GM12878 (cell line): ENCODE measurements around the gene GNG3.

ENCODE experiments used
- BCL3 ChIP-seq: IDR thresholded peaks from 2 replicates; pipeline ENCODE4 v1.6.1; 2011; ENCODE audit warnings: borderline replicate concordance, low read depth, mild to moderate bottlenecking, moderate library complexity, low read length; ENCODE audit not compliant: insufficient read depth, poor library complexity, severe bottlenecking
- CTCF ChIP-seq, 3 experiments: IDR thresholded peaks in 2 of 3; conservative IDR thresholded peaks in 1 of 3; 2 replicates each; pipeline ENCODE4 v1.5.1; 2011; ENCODE audit warnings: low read depth in 3 of 3, low read length in 3 of 3, mild to moderate bottlenecking in 3 of 3, control low read depth in 2 of 3, moderate library complexity in 2 of 3, inconsistent platforms in 1 of 3, mixed read lengths in 1 of 3; ENCODE audit not compliant: control insufficient read depth in 2 of 3, insufficient read depth in 1 of 3; ENCODE audit errors: extremely low read depth in 1 of 3
- EZH2 ChIP-seq: IDR thresholded peaks from 2 replicates; pipeline ENCODE4 v1.6.1; 2012; ENCODE audit warnings: low read depth, mild to moderate bottlenecking, control low read depth, inconsistent platforms, low read length, borderline replicate concordance; ENCODE audit not compliant: control insufficient read depth
- JUNB ChIP-seq: IDR thresholded peaks from 2 replicates; pipeline ENCODE4 v1.6.1; 2016; ENCODE audit warnings: antibody characterized with exemption, mild to moderate bottlenecking
- JUND ChIP-seq: IDR thresholded peaks from 2 replicates; pipeline ENCODE4 v1.6.1; 2012; ENCODE audit warnings: low read depth, mild to moderate bottlenecking, low read length, improper control_type of control experiment, moderate library complexity
- NFIC ChIP-seq: IDR thresholded peaks from 2 replicates; pipeline ENCODE4 v1.6.1; 2012; ENCODE audit warnings: low read depth, mild to moderate bottlenecking, inconsistent platforms, low read length, moderate library complexity
- NR2C2 ChIP-seq: IDR thresholded peaks from 2 replicates; pipeline ENCODE4 v1.6.1; 2011; ENCODE audit warnings: borderline replicate concordance, low read depth; ENCODE audit not compliant: control insufficient read depth, insufficient read length
- PML ChIP-seq: IDR thresholded peaks from 2 replicates; pipeline ENCODE4 v1.6.1; 2012; ENCODE audit warnings: low read length, inconsistent platforms
- POLR2AphosphoS5 ChIP-seq: IDR thresholded peaks from 2 replicates; pipeline ENCODE4 v1.6.1; 2011; ENCODE audit warnings: mild to moderate bottlenecking, low read length, inconsistent platforms
- RB1 ChIP-seq: fragments of 450-650 bp; formaldehyde crosslinking; IDR thresholded peaks from 2 replicates; pipeline ENCODE4 v1.6.1; 2017; ENCODE audit warnings: mild to moderate bottlenecking, borderline replicate concordance
- RUNX3 ChIP-seq: IDR thresholded peaks from 2 replicates; pipeline ENCODE4 v1.6.1; 2012; ENCODE audit warnings: low read length, inconsistent platforms
- TAF1 ChIP-seq: IDR thresholded peaks from 2 replicates; pipeline ENCODE4 v1.6.1; 2011; ENCODE audit warnings: mild to moderate bottlenecking, low read depth, low read length, borderline replicate concordance
- TF ChIP-seq, protein P1 (sequence below): fragments of 450-650 bp; IDR thresholded peaks from 2 replicates; pipeline ENCODE4 v1.6.1; 2018; ENCODE audit warnings: mild to moderate bottlenecking, low read depth, moderate library complexity; ENCODE audit not compliant: partially characterized antibody

DNA sequence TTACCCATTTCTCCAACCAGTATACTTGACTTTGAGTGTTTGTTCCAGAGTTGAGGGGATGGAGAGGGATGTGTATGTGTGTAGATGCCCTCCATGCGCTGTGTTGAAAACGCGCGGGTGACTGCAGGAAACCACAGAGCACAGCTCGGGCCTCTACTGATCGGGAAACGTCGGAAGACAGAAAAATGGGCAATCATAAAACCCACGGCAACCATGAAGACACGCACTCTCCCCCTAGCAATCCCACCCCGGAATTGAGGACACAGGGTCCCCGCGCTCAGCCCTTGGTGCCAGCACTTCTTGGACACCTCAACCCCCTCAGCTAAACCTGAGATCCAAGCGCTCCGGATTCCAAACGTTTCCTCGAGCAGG lies 36.3 kb upstream of the GNG3 start:
- no peak for TF ChIP-seq RUNX3
- TF ChIP-seq, protein P1, sequence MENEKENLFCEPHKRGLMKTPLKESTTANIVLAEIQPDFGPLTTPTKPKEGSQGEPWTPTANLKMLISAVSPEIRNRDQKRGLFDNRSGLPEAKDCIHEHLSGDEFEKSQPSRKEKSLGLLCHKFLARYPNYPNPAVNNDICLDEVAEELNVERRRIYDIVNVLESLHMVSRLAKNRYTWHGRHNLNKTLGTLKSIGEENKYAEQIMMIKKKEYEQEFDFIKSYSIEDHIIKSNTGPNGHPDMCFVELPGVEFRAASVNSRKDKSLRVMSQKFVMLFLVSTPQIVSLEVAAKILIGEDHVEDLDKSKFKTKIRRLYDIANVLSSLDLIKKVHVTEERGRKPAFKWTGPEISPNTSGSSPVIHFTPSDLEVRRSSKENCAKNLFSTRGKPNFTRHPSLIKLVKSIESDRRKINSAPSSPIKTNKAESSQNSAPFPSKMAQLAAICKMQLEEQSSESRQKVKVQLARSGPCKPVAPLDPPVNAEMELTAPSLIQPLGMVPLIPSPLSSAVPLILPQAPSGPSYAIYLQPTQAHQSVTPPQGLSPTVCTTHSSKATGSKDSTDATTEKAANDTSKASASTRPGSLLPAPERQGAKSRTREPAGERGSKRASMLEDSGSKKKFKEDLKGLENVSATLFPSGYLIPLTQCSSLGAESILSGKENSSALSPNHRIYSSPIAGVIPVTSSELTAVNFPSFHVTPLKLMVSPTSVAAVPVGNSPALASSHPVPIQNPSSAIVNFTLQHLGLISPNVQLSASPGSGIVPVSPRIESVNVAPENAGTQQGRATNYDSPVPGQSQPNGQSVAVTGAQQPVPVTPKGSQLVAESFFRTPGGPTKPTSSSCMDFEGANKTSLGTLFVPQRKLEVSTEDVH, result no peak
- no peak for TF ChIP-seq CTCF (IDR thresholded peaks at IDR 0.05 in 2 of 3, conservative IDR thresholded peaks at IDR 0.05 in 1 of 3; ENCODE audit: control insufficient read depth in 2 of 3, extremely low read depth in 1 of 3, insufficient read depth in 1 of 3, low read depth in 3 of 3, low read length in 3 of 3)
- TF ChIP-seq JUND, result no peak
- no peak for TF ChIP-seq NFIC
- no peak for TF ChIP-seq JUNB
- no peak for TF ChIP-seq NR2C2
- no peak for TF ChIP-seq TAF1
- no peak for TF ChIP-seq BCL3
- no peak for TF ChIP-seq RB1
- no peak for TF ChIP-seq EZH2
- TF ChIP-seq PML, result no peak
- TF ChIP-seq POLR2AphosphoS5, result no peak
